HG03565 (cell line): ENCODE measurements around the gene CNBP.

Source experiments
- ATAC-seq: cut with Tn5 transposase; IDR thresholded peaks from one replicate; pipeline ENCODE4 v1.9.1; 2021; ENCODE audit warnings: mild to moderate bottlenecking, moderate library complexity; ENCODE audit not compliant: unreplicated experiment

Gene CNBP

GRCh38 chr3:129132097-129132866, 51.4 kb downstream of the CNBP start:
- ATAC-seq, result no peak

- ATAC-seq, result no peak
Measured at GRCh38 chr3:129131465-129132088, 52.1 kb downstream of the CNBP start.

- ATAC-seq, result no peak
Measured at GRCh38 chr3:129130291-129130813, 53.3 kb downstream of the CNBP start.

- no peak for ATAC-seq
Measured at GRCh38 chr3:129128357-129129155, 55.1 kb downstream of the CNBP start.

- no peak for ATAC-seq
Measured at GRCh38 chr3:129126726-129127280, 56.9 kb downstream of the CNBP start.

DNA sequence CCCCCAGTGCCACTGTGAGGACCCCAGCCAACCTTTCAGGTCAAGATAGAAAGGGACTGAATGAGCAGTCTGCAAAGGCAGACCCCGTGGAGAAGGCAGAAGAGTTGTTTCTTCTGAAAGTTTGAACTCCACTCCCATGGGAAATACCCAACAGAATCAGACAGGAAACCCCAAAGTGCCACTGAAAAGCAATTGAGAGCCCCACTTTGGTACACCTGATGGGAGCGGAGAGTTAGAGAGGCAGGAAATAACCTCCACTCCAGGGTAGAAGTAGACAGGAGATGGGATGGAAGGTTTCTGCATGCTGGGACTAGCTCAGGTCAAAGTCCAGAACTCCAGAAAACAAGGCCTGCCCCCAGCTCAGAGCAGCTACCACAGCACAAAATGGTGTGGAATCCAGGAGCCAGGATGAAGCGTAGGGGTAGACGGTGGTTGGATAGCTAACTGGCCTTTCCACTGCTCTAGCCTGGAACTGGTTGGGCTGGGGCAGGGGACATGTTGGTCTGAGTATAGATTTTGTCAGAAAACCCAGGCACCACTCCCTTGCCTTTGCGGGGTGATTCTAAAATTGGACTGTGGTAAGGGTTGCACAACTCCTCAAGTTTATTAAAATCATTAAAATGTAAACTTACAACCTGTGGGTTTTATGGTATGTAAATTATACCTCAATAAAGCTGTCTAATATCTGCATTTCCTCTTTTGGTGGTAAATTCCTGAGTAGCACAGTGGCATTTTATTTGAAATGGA, 60.2 kb downstream of the CNBP start:
- ATAC-seq, result no peak

DNA sequence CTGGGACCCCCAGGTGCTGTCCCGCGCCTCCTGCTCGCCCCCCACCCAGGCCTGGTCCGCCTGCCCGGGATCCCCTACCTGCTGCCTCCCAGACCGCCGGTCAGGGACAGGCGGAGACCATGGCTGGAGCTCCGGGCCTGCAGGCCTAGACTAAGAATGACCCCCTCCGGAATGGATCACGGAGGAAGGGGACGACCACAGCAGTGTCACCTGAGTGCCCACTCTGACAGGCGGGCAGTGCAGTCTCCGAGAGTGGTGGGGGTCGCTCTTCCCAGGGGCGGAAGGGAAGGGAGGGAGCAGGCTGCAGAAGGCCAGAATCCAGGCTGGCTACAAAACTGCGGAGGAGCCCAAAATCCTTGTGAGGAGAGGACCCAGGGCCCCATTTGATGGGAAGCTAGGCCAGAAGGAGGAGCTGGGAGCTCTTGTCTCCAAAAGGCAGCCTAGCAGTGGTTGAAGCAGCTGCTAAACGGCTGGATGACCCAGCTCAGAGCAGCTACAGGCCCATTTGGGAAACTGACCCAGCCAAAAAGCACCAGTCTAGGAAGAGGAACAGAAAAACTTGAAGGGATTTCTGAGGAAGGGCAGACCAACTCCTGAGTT, 61.2 kb downstream of the CNBP start:
- ATAC-seq, result no peak

- ATAC-seq, result peak; percentile 24
Measured at GRCh38 chr3:129121792-129122411, 61.8 kb downstream of the CNBP start, which contains the start of gene RAB43. TSS of gene RAB43 (minus strand) at chr3:129121804. CDS start at chr3:129121489, 315 bp downstream.

GRCh38 chr3:129121016-129121791, 62.5 kb downstream of the CNBP start:
- peak; percentile 8 for ATAC-seq

DNA sequence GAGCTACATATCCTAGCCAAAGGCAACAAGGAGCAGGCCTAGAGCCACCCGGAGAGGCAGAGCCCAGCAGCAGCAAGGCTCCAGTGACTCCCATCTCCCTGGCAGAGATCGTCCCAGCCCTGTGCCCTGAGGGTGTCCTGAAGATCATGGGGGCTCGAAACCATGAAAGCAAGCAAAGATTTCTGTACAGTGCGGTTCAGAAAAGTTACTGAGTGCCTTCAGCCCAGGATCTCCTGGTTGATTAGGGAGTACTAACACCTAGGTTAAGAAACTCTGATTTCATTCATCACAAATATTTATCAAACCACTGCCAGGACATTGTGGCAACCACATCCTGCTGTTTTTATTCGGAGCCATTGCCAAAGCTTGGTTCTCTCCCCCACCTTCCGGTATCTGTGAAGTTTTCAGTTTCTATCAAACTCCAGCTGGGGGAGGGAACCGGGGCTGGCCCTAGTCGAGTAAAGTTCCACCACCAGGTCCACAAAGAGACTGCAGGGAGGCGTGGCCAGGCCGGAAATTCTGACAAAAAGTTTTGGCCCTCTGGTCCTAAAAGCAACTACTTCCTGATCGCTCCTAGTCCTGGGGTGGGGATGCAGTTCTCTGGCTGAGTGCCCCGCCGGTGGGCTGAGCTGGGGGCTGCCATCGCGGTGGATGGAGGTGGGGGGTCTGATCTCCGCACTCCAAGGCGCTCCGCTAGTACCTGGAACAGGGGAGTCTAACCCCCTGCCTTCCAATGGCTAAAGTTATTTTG, 63.3 kb downstream of the CNBP start:
- peak; percentile 62 for ATAC-seq

GRCh38 chr3:129119365-129120100, 64.2 kb downstream of the CNBP start:
- no peak for ATAC-seq

GRCh38 chr3:129118745-129119144, 65.0 kb downstream of the CNBP start:
- no peak for ATAC-seq
